Tibial artery (tissue), 4 donors: ENCODE results near the gene ARSD.
"Not testable (repeated sequence)": the region's sequence is repeated elsewhere in the genome, so short reads cannot be mapped to it uniquely, and the experiment has no call there.

Source experiments
- DNase-seq, 2 donors: peaks; one replicate each; pipeline ENCODE4 v3.0.0-alpha.2; 2019
- H3K27ac ChIP-seq, 2 donors: fragments of 200-600 bp; sonication (generic) in 1 of 2; 1 replicate in 1 of 2; 2 replicates in 1 of 2; pipeline ENCODE4 v1.5.1; 2018 to 2019; ENCODE audit warnings: mild to moderate bottlenecking in 1 of 2
- H3K27me3 ChIP-seq, 2 donors: fragments of 200-600 bp; sonication (generic) in 1 of 2; one replicate each; pipeline versions ENCODE4 v1.5.1 to v1.6.0; 2016 to 2019
- H3K36me3 ChIP-seq, 3 donors: fragments of 200-600 bp; sonication (generic) in 2 of 3; one replicate each; pipeline ENCODE4 v1.5.1; 2016 to 2019; ENCODE audit warnings: mild to moderate bottlenecking in 2 of 3
- H3K4me1 ChIP-seq, 4 donors: fragments of 200-600 bp; sonication (generic) in 2 of 4; 1 replicate in 3 of 4; 2 replicates in 1 of 4; pipeline ENCODE4 v1.5.1; 2016 to 2019
- H3K4me3 ChIP-seq, 2 donors: fragments of 200-600 bp; sonication (generic) in 1 of 2; 1 replicate in 1 of 2; 2 replicates in 1 of 2; pipeline ENCODE4 v1.5.1; 2018 to 2019; ENCODE audit warnings: mild to moderate bottlenecking in 2 of 2
- H3K9me3 ChIP-seq, 3 donors: fragments of 200-600 bp; sonication (generic) in 1 of 3; one replicate each; pipeline ENCODE4 v1.5.1; 2016 to 2019
- CTCF ChIP-seq, 2 experiments: fragments of 200-600 bp in 1 of 2; fragments of 450-650 bp in 1 of 2; IDR thresholded peaks; one replicate each; pipeline ENCODE4 v1.5.1; 2017 to 2019; ENCODE audit warnings: antibody characterized with exemption in 2 of 2, mild to moderate bottlenecking in 1 of 2, moderate library complexity in 1 of 2
- intact Hi-C: fragments of 100-400 bp; cut with DNase I; formaldehyde crosslinking; loops from one replicate; pipeline ENCODE4 v1.15.0; 2023; ENCODE audit warnings: low total_unique reads

ARSD gene

GRCh38 chrX:2928583-2929434 lies at the start of gene ARSD:
TSS of gene ARSD (minus strand) at chrX:2929339. CDS start at chrX:2929275, 64 bp downstream.
- Histone ChIP-seq H3K4me3 (peak within 1 kb of the TSS; percentile 72 to 80), H3K27me3 (no peaks in the 10 kb centered on the region), H3K36me3 (peaks cover 0 to 13% (median 0%) of the 10 kb centered on the region in 3 donors), H3K4me1 (peaks cover 0 to 5% (median 0%) of the 10 kb centered on the region in 4 donors), H3K27ac (peak within 1 kb of the TSS; percentile 96 to 98), H3K9me3 (peaks cover 0 to 12% (median 4%) of the 10 kb centered on the region in 3 donors)
- DNase-seq: peak; percentile 92 to 94
- no peak for TF ChIP-seq CTCF (IDR thresholded peaks at IDR 0.05)
- intact Hi-C loops: no loop called here

DNA sequence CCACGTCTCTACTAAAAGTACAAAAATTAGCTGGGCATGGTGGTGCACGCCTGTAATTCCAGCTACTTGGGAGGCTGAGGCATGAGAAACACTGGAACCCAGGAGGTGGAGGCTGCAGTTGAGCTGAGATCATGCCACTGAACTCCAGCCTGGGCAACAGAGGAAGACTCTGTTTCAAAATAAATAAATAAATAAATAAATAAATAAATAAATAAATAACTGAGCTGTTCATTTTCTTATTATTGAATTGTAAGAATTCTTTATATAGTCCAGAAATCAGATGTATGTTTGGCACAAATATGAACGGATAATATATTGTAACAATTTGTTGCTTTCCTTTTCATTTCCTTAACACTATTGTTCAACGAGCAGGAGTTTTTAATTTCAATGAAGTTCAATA lies 49.5 kb upstream of the ARSD start:
- H3K4me3 ChIP-seq, H3K27ac ChIP-seq, H3K9me3 ChIP-seq, intact Hi-C loops, H3K36me3 ChIP-seq, H3K27me3 ChIP-seq, DNase-seq, H3K4me1 ChIP-seq: not testable (repeated sequence)

GRCh38 chrX:2974961-2975360 lies 45.8 kb upstream of the ARSD start:
- no peak for TF ChIP-seq CTCF (IDR thresholded peaks at IDR 0.05)
- no peak for DNase-seq

GRCh38 chrX:2972391-2972790 lies 43.3 kb upstream of the ARSD start:
- DNase-seq: no peak
- peaks cover 0 to 3% (median 0%) of the 10 kb centered on the region in 4 donors for H3K4me1 ChIP-seq
- intact Hi-C loops: no loop called here
- H3K36me3 ChIP-seq: no peaks in the 10 kb centered on the region
- no peak overlapping the region for H3K4me3 ChIP-seq
- H3K27me3 ChIP-seq: no peaks in the 10 kb centered on the region
- H3K9me3 ChIP-seq: no peaks in the 10 kb centered on the region
- H3K27ac ChIP-seq: no peak overlapping the region
- TF ChIP-seq CTCF (IDR thresholded peaks at IDR 0.05): no peak

More at GRCh38 chrX:2974961-2975360, 45.8 kb upstream of the ARSD start:
- intact Hi-C loops: no loop called here
- Histone ChIP-seq H3K36me3 (no peaks in the 10 kb centered on the region), H3K4me3 (no peak overlapping the region), H3K27ac (no peak overlapping the region), H3K27me3 (no peaks in the 10 kb centered on the region), H3K9me3 (no peaks in the 10 kb centered on the region), H3K4me1 (no peaks in the 10 kb centered on the region)

DNA sequence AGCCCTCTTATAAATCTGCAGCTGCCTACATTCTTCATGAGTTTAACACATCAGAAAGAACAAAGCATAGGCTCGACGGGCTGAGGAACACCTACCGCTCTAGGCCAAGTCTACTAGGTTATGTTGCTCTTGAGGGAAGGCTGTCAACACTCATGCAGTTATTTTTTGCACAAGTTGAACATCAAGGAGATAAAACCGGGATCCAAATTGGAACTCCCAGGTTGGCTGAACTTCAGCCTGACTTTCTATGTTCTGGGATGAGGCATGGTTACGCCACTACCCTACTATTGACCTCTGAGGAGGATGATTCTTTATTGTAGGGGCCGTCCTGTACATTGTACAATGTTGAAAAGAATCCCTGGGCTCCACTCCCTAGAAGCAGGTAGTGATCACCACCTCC lies 39.9 kb upstream of the ARSD start:
- H3K4me1 ChIP-seq: peaks cover 0 to 3% (median 0%) of the 10 kb centered on the region in 4 donors
- H3K27me3 ChIP-seq: no peaks in the 10 kb centered on the region
- DNase-seq: no peak
- no peak overlapping the region for H3K4me3 ChIP-seq
- H3K36me3 ChIP-seq: no peaks in the 10 kb centered on the region
- no peak for TF ChIP-seq CTCF (IDR thresholded peaks at IDR 0.05)
- H3K27ac ChIP-seq: no peak overlapping the region
- H3K9me3 ChIP-seq: no peaks in the 10 kb centered on the region
- intact Hi-C loops: no loop called here
